ENCODE results near the gene FLT4.
A peak's percentile ranks its signal among the peaks of the same experiment; 100 is the strongest.

Gene FLT4

DNA sequence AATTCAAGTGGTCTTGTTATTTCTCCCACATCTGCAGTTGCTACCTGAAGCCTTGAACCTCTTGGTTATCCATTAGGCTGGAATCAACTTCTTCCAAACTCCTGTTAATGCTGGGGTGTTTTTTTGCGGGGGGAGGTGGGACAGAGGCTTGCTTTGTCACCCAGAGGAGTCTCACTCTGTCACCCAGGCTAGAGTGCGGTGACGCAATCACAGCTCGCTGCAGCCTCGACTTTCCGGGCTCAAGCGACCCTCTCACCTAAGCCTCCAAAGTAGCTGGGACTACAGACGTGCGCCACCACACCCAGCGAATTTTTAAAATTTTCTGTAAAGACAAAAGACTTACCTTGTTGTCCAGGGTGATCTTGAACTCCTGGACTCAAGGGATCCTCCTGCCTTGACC, 62.5 kb downstream of the FLT4 start:
- DNase-seq: no peak

DNA sequence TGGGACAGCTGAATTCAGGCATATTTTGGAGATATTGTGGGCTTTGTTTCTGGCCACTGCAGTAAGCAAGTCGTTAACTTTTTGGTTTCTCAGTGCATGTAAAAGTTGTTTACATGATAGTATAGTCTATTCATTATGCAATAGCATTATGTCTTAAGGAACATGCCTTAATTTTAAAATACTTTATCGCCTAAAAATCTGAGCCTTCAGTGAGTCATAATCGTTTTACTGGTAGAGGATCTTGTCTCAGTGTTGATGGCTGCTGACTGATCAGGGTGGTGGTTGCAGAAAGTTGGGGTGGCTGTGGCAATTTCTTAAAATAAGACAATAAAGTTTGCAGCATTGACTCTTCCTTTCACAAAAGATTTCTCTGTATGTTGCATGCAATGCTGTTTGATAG, 63.2 kb downstream of the FLT4 start:
- DNase-seq: no peak

DNA sequence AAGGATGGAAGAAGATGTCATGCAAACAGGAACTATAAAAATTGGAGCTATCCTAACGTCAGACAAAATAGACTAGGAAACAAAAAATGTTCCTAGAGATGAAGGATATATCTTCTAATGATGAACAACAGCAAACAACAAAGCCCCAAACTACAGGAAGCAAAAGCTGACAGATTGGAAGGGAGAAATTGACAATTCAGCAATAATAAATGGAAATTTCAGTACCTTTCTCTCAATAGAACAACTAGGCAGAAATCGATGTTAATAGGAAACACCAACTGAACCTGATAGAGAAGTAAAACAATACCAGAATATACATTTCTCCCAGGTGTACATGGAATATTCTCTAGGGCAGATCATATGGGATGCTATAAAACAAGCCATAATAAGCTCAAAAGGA, 65.7 kb downstream of the FLT4 start:
- no peak for DNase-seq

DNA sequence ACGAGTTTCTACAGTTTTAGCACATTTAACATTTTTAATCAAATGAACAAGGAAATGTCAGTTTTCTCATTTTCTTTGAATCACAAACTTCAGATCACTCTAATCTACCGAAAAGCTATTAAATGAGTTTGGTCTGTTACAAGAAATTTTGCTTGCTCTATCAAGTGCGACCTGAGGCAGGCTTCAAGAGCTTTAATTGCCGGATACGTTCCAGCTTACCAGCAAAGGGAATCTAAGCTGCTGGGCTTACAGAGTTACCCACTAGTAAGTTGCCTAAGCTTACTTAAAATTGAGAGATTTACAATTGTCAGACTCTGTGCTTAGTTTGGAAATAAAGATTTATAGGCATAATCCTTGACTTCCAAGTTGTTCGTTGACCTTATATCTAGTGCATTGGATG, 68.7 kb downstream of the FLT4 start:
- DNase-seq: no peak

DNA sequence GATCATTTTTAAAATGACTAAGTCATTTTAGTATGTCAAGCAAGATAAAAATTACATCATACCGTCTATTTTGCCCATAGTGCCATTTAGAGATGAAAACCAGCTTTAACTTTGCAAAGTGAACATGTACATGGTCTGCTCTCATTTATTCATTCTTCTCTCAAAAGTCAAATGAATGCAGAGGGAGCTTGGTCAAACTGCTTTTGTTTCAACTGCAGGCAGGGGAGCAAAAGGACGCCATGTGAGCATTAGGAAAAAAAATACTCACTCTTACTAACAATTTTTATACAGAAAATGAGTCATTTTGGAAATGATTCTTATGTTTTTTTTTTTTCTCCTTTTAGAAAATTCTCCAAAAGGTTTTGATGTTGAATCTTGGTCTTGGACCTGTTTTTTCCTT, 73.8 kb downstream of the FLT4 start:
- no peak for DNase-seq

DNA sequence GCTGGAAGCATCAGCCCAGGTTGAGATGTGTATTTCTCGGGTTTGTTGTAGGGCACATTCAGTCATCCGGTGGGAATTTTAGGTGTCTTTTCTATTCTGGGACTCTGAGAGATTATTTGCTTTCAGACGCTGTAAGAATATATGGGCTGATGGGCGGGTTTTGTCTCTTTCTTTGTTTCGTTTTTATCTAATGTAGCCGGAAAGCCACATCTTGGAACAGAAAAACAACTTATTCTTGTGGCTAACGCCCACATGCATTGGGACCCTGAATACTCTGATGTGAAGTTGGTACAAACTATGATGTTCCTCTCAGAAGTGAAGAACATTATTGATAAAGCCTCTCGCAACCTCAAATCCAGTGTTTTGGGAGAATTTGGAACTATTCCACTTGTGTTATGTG, 80.5 kb downstream of the FLT4 start:
- no peak for DNase-seq

DNA sequence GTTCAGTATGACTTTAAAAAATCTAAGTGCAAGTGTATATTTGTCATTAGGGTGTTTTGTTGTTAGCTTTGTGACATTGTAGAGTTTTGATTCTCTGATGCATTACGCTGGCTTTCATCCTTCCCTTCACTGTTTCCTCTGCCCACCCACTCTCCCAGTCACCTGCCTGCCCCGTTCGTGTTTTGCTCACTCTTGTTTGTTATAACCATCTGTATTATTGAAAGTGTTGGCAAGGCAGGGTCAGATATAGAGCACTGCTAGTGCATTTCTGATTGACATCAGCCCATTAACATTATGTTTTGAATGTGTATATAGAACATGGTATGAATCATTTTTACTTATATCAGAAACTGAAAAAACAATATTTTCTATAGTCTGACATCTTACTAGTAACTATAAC, 85.4 kb downstream of the FLT4 start:
- DNase-seq: peak; percentile 29

DNA sequence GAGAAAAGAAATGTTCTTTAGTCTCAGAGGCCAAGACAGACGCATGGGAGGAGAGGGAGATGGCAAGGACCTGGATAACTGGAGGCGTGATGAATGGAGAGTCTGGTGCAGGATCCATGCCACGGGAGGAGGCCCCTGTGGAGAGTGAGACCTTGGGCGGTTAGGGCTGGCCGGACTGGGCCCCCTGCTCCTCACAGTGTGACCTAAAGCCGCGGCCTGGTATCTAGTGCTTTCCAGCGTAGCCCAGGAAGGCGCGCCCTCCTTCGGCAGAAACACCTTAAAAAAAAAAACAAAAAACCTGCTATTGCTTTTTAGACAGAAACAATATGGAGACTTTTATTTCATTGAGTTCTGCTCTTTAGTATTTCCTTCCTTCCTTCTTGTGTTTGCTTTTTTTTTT, 91.2 kb downstream of the FLT4 start:
- no peak for DNase-seq

DNA sequence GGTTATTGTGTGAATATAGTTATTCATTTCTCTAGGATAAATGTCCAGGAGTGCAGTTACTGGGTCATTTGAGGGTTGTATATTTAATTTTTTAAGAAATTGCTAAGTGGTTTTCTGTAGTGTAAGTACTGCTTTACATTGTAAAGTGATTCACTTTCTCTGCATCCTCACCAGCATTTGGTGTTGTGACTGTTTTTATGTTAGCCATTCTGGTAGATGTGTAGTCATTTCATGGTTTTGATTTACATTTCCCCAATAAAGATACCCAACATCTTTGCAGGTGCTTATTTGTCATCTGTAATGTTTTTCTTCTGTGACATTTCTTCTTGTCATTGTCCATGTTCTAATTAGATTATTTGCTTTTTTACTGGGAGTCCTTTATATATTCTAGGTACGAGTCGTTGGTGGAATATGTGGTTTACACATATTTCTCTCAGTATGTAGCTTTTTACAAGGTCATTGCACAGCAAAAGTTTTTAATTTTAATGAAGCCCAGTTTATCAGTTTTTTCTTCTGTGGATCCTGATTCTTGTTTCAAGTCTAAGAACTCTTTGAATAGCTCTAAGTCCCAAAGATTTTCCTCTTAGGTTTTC, 92.1 kb downstream of the FLT4 start:
- DNase-seq: no peak

DNA sequence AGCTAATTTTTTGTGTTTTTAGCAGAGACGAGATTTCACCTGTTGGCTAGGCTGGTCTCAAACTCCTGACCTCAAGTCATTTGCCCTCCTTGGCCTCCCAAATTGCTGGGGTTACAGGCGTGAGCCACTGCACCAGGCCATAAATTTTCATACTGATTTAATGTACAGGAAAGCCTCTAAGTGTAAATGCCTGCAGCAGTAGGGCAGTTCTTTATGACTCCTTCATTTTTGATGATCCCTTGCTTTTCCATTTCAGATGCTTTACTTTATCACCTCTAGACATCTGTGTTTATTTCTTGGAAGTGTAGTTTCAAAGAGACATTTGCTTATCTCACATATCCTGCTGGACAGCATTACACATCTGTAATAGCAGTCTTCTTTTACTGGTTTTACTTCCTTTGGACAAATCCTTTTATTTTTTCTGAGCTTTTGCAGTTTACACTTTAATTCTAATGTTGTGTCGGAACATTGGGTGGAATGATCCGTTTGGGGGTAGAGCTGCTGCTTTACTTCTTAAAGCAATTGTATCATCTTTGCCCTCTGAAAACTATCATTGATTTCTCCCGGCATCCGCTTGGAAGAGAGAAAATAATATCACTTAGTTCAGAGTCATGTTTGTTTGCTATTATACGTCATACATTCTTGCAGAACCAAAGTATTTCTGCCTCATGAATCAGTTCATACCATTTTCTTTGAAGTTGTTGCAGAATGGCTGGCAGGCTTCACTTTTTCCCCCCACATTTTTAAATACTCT, 94.1 kb downstream of the FLT4 start:
- DNase-seq: no peak

DNA sequence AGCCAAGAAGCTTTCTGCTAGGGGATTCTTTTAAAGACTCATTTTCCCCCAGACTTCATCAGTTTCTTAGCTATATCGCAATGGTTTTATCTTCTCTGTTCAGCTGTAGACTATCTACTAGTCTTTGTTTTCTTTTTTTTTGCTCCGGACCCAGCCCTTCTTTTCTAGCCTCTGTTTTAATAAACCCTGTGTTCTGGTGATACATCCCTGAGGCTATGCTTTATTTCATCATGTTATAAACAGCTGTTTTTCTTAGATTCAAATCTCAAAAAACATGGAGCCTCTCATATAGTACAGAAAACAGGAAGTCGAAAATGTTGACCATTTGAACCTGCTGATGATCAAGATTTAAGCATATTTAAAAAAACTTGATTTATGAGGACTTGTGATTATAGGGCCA, 95.9 kb downstream of the FLT4 start:
- DNase-seq: no peak

All from stimulated activated CD8-positive, alpha-beta memory T cell treated with anti-CD3 and anti-CD28 coated beads, Interleukin-4, amount 100 ng/mL, for 48 hours (primary cell).